ENCODE data around the gene PCCA. TPM values are rescaled to one million over a fixed set of nuclear protein-coding genes. Genes with fewer than 3 reads are reported as not detected.
A peak's percentile ranks its signal among the peaks of the same experiment; 100 is the strongest.

Gene PCCA
- total and polyA plus RNA-seq, 2 donors (not counting 1 experiment from before 2014, with no cell fraction given), result 11.2 to 73.0 TPM

GRCh38 chr13:100344544-100344943 lies 255.7 kb downstream of the PCCA start:
- Histone ChIP-seq H2AFZ (ENCODE audit: low read length) (no peak overlapping the region), H3K4me3 (replicated peaks in 1 of 4; ENCODE audit: control extremely low read depth in 1 of 4, insufficient read depth in 1 of 4, low read depth in 3 of 4, low read length in 4 of 4) (no peak overlapping the region), H3K9ac (ENCODE audit: insufficient read depth, low read length) (no peak overlapping the region), H3K36me3 (ENCODE audit: control insufficient read depth, insufficient read depth, low read length) (no peaks in the 10 kb centered on the region), H4K20me1 (ENCODE audit: control insufficient read depth, extremely low read depth, insufficient read depth, low read length) (no peaks in the 10 kb centered on the region), H3K9me3 (ENCODE audit: control insufficient read depth, insufficient read depth, low read depth, low read length) (no peaks in the 10 kb centered on the region), H3K4me2 (ENCODE audit: extremely low read depth, insufficient read depth, low read length) (no peak overlapping the region), H3K27me3 (ENCODE audit: control insufficient read depth, insufficient read depth, low read length) (no peaks in the 10 kb centered on the region), H3K79me2 (ENCODE audit: control insufficient read depth, insufficient read depth, low read length) (no peaks in the 10 kb centered on the region), H3K27ac (ENCODE audit: insufficient read depth, low read length) (no peak overlapping the region), H3K4me1 (ENCODE audit: control insufficient read depth, extremely low read depth, insufficient read depth, low read length) (no peaks in the 10 kb centered on the region)
- no peak for DNase-seq (ENCODE audit: low read depth in 2 of 2)
- no peak for TF ChIP-seq EZH2 (IDR thresholded peaks at IDR 0.05; ENCODE audit: low read length, missing control alignments)
- no peak for TF ChIP-seq CTCF (conservative IDR thresholded peaks at IDR 0.05 in 1 of 2, IDR thresholded peaks at IDR 0.05 in 1 of 2; ENCODE audit: low read depth in 1 of 2, low read length in 2 of 2)

GRCh38 chr13:100347968-100348367 lies 259.1 kb downstream of the PCCA start:
- Histone ChIP-seq H2AFZ (ENCODE audit: low read length) (no peak overlapping the region), H4K20me1 (ENCODE audit: control insufficient read depth, extremely low read depth, insufficient read depth, low read length) (no peaks in the 10 kb centered on the region), H3K9ac (ENCODE audit: insufficient read depth, low read length) (no peak overlapping the region), H3K4me3 (replicated peaks in 1 of 4; ENCODE audit: control extremely low read depth in 1 of 4, insufficient read depth in 1 of 4, low read depth in 3 of 4, low read length in 4 of 4) (no peak overlapping the region), H3K9me3 (ENCODE audit: control insufficient read depth, insufficient read depth, low read depth, low read length) (no peaks in the 10 kb centered on the region), H3K27me3 (ENCODE audit: control insufficient read depth, insufficient read depth, low read length) (no peaks in the 10 kb centered on the region), H3K4me1 (ENCODE audit: control insufficient read depth, extremely low read depth, insufficient read depth, low read length) (no peaks in the 10 kb centered on the region), H3K4me2 (ENCODE audit: extremely low read depth, insufficient read depth, low read length) (no peak overlapping the region), H3K79me2 (ENCODE audit: control insufficient read depth, insufficient read depth, low read length) (no peaks in the 10 kb centered on the region), H3K27ac (ENCODE audit: insufficient read depth, low read length) (no peak overlapping the region), H3K36me3 (ENCODE audit: control insufficient read depth, insufficient read depth, low read length) (no peaks in the 10 kb centered on the region)
- TF ChIP-seq CTCF (conservative IDR thresholded peaks at IDR 0.05 in 1 of 2, IDR thresholded peaks at IDR 0.05 in 1 of 2; ENCODE audit: low read depth in 1 of 2, low read length in 2 of 2) (no peak), EZH2 (IDR thresholded peaks at IDR 0.05; ENCODE audit: low read length, missing control alignments) (no peak)
- DNase-seq (ENCODE audit: low read depth in 2 of 2), result peak; percentile 44 to 56

GRCh38 chr13:100349594-100349993 lies 260.7 kb downstream of the PCCA start:
- no peak overlapping the region for H3K4me2 ChIP-seq (ENCODE audit: extremely low read depth, insufficient read depth, low read length)
- no peaks in the 10 kb centered on the region for H3K4me1 ChIP-seq (ENCODE audit: control insufficient read depth, extremely low read depth, insufficient read depth, low read length)
- H3K9me3 ChIP-seq (ENCODE audit: control insufficient read depth, insufficient read depth, low read depth, low read length), result no peaks in the 10 kb centered on the region
- no peak for DNase-seq (ENCODE audit: low read depth in 2 of 2)
- H3K9ac ChIP-seq (ENCODE audit: insufficient read depth, low read length), result no peak overlapping the region
- TF ChIP-seq EZH2 (IDR thresholded peaks at IDR 0.05; ENCODE audit: low read length, missing control alignments), result no peak
- TF ChIP-seq CTCF (conservative IDR thresholded peaks at IDR 0.05 in 1 of 2, IDR thresholded peaks at IDR 0.05 in 1 of 2; ENCODE audit: low read depth in 1 of 2, low read length in 2 of 2), result no peak
- H3K4me3 ChIP-seq (replicated peaks in 1 of 4; ENCODE audit: control extremely low read depth in 1 of 4, insufficient read depth in 1 of 4, low read depth in 3 of 4, low read length in 4 of 4), result no peak overlapping the region
- H3K36me3 ChIP-seq (ENCODE audit: control insufficient read depth, insufficient read depth, low read length), result no peaks in the 10 kb centered on the region
- H3K27ac ChIP-seq (ENCODE audit: insufficient read depth, low read length), result no peak overlapping the region
- H2AFZ ChIP-seq (ENCODE audit: low read length), result no peak overlapping the region
- H3K79me2 ChIP-seq (ENCODE audit: control insufficient read depth, insufficient read depth, low read length), result no peaks in the 10 kb centered on the region
- no peaks in the 10 kb centered on the region for H3K27me3 ChIP-seq (ENCODE audit: control insufficient read depth, insufficient read depth, low read length)
- H4K20me1 ChIP-seq (ENCODE audit: control insufficient read depth, extremely low read depth, insufficient read depth, low read length), result no peaks in the 10 kb centered on the region
